Measurements from ENCODE around the gene SNX6.

Gene SNX6

DNA sequence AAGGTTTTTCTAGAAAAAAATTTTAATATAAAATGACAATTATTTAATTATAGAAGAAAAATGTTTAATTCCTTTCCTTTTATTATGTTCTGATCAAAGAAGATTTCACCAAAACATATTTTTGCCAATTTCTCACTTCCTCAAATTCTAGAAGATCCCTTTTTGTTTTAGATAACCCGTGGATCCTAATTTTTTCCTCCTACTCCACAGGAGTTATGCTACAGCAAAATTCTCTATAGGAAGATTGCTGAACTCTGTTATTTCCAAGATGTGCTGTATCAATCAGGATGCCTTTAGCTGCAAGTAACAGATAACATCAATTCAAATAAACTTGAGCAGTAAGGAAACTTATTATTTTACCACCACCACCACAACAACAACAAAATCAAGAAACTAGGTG, 3.8 kb upstream of the SNX6 start:
- no peak for DNase-seq

DNA sequence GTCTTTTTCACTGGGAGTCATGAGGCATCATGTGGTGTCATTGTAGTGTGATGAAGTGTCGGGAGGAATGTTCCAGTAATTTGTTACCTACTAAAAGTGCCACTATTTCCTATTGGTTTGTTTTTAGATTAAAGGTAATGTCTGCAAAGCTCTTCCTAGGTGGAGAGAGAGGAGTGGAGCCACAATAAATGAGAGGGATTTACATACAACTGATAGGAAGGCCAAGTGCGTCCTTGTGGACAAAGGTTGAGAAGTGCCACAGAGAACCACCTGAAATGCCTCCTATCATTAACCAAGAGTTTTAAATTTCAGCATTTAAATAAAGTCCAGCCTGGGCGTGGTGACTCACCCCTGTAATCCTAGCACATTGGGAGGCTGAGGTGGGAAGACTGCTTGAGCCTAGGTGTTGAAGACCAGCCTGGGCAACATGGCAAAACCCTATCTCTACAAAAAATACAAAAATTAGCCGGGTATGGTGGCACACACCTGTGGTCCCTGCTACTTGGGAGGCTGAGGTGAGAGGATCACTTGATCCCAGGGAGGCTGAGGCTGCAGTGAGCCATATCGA, 2.5 kb upstream of the SNX6 start:
- no peak for DNase-seq

DNA sequence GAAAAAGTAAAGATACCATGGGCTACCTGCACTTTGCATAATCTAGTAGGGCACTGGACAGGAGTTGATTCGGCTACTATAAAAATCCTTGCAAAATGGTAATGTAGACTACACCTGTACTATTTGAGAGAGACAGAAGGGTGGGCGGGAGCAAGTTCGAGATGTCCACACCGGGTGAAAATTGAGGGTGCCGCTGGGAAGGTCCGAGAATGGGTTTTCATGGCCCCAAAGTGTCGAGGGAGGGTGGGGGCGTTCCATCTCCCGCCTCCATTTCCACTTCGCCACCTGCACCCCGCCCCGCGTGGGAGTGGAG, 648 bp downstream of the SNX6 start:
- no peak for DNase-seq

GRCh38 chr14:34628681-34629135, 1.2 kb downstream of the SNX6 start:
- DNase-seq: peak; percentile 30

DNA sequence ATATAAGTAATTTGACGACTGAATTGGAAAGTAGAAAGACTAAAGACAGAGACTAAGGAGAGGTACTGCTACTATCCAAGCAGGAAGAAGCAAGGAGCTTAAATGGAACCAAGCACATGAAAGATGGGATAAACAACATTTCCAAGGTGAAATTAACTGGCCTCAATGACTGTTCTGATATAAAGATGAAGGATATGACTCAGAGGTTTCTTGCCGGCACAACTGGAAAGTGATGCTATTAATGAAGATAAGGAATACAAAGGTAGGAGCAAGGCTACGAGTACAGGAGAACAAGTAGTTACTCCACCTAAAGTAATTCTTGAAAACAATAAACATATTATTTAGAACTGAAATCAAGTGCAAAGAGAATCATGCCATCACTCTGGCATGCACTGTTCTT, 6.4 kb downstream of the SNX6 start:
- DNase-seq: no peak

DNA sequence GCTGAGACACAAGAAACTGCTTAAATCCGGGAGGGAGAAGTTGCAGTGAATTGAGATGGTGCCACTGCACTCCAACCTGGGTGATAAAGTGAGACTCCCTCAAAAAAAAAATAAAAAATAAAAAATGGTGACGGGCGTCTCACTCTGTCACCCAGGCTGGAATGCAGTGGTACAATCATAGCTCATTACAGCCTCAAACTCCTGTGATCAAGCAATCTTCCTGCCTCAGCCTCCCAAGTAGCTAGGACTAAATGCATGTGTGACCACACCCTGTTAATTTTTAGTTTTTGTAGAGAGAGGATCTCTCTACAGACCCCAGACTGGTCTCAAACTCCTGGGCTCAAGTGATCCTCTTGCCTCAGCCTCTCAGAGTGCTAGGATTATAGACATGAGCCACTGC, 9.1 kb downstream of the SNX6 start:
- DNase-seq: no peak

DNA sequence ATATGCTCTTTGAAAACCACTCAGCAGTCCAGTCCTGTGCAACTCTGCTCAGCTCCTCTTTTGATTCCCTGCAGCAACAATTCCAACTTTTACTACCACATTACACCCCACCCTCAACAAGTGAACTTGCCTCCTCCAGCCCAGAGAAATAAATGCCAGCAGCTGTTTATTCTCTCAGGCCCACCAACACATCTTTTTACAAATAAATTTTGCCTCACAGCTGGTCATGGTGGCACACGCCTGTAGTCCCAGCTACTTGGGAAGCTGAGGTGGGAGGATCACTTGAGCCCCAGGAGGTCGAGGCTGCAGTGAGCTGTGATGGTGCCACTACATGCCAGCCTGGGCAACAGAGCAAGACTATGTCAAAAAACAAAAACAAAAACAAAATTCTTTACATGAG, 9.8 kb downstream of the SNX6 start:
- DNase-seq: no peak

DNA sequence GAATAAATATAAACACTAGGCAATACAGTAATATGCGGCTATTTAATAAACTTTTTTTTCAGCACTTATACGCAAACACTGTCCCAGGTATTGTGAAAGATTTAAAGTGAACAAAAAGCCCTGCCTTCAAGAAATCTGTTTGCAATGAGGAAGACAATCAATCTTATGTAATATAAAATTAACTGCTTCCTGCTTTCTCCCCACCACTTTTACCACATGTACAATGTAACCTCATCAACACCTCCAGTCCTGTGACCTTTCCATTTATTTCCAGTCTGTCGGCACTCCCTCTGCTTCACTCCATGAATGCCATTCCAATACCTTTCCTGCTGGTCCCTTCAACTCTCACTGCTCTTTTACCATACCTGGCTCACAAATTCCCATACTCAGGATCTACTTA, 10.5 kb downstream of the SNX6 start:
- no peak for DNase-seq

GRCh38 chr14:34616360-34616759, 13.6 kb downstream of the SNX6 start:
- no peak for DNase-seq

DNA sequence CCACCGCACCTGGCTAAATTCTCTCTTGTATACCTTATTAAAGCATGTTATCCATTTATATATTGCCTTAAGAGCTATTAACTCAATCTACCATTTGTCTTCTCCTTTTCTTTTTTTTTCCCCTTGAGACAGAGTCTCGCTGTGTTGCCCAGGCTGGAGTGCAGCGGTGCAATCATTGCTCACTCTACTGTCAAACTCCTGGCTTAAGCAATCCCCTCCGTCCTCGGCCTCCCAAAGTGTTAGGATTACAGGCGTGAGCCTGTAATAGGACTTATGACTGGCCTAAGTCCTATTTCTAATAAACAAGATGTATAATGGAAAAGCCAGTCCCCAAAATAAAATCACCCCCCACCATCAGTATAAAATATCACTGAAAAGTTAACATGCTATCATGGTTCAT, 14.4 kb downstream of the SNX6 start:
- DNase-seq: no peak

- DNase-seq: no peak
These were observed 15.3 kb downstream of the SNX6 start for GRCh38 chr14:34614638-34615037.

DNA sequence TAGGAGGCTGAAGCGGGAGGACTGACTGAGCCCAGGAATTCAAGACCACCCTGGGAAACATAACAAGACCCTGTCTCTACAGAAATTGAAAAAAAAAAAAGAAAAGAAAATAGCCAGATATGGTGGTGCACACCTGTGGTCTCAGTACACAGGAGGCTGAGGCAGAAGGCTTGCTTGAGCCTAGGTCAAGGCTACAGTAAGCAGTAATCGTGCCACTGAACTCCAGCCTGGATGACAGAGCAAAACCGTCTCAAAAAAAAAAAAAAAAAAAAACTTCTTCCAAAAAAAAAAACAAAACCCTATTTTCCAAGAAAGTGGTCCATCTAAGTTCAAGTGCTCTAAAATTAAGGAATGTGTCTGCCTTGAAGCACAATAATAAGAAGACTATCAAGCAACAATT, 19.8 kb downstream of the SNX6 start:
- no peak for DNase-seq

- DNase-seq: no peak
These were observed 24.5 kb downstream of the SNX6 start for GRCh38 chr14:34605461-34605860.

- no peak for DNase-seq
These were observed 25.0 kb downstream of the SNX6 start for GRCh38 chr14:34604995-34605394.

- no peak for DNase-seq
These were observed 33.1 kb downstream of the SNX6 start for GRCh38 chr14:34596891-34597290.

DNA sequence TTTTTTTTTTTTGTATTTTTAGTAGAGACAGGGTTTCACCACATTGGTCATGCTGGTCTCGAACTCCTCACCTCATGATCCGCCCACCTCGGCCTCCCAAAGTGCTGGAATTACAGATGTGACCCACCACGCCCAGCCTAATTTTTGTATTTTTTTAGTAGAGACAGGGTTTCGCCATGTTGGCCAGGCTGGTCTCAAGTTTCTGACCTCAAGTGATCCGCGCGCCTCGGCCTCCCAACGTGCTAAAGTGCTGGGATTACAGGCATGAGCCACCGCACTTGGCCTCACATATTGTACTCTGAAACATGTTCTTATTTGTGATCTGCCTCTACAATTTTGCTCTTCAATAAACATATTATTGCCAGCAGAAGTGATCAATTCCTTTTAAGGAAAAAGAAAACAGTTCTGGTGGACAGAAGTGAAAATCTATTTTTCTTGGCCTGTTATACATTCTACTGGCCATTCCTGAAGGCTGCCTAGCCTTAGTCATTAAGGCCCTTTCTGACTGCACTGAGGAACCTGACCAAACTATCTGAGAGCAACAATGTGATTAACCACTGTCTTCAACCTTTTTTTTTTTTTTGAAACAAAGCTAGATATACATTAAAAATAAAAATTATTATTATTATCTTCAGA, 36.1 kb downstream of the SNX6 start:
- DNase-seq: no peak

GRCh38 chr14:34592623-34593022, 37.3 kb downstream of the SNX6 start:
- DNase-seq: no peak

DNA sequence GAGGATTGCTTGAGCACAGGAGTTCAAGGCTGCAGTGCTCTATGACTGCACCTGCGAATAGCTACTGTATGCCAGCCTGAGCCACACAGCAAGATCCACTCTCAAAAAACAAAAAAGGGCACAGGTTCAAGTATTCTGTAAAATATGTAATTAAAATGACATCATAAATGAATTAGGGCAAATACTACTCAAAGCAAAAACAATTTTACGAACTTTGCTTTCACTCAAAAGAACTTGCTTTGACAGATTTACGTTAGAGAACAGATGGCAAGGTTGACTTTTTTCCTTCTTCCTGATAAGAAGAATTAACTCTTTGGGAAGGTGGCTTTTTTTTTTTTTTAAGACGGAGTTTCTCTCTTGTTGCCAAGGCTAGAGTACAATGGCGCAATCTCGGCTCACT, 46.4 kb downstream of the SNX6 start:
- DNase-seq: no peak

DNA sequence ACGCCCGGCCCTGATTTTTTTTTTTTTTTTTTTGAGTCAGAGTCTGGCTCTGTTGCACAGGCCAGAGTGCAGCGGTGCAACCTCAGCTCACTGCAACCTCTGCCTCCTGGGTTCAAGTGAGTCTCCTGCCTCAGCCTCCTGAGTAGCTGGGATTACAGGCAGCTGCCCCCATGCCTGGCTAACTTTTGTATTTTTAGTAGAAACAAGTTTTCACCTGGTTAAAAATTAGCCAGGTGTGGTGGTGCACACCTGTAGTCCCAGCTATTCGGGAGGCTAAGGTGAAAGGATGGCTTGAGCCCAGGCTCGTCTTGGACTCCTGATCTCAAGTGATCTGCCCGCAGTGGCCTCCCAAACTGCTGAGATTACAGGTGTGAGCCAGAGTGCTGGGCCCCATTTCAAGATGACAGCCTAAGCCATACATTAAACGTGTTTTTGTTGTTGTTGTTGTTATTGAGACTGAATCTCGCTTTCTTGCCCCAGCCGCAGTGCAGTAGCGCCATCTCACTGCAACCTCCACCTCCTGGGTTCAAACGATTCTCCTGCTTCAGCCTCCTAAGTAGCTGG, 47.7 kb downstream of the SNX6 start:
- DNase-seq: no peak

GRCh38 chr14:34580381-34580780, 49.6 kb downstream of the SNX6 start:
- DNase-seq: no peak

- no peak for DNase-seq
These were observed 58.2 kb downstream of the SNX6 start for GRCh38 chr14:34571771-34572170.

DNA sequence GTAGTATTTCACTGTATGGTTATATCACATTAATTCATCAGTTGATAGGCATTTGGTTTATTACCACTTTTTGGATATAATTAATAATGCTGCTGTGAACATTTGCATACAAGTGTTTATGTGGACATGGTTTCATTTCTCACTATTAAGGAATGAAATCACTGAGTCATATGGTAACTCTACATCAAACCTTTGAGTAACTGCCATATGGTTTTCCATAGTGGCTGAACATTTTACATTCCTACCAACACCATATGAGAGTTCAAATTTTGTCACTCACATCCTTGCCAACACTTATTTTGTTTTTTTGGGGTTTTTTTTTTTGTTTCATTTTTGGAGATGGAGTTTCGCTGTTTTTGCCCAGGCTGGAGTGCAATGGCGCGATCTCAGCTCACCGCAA, 60.2 kb downstream of the SNX6 start:
- no peak for DNase-seq

- DNase-seq: no peak
These were observed 61.1 kb downstream of the SNX6 start for GRCh38 chr14:34568803-34569202.

GRCh38 chr14:34562776-34563150, 67.2 kb downstream of the SNX6 start:
- DNase-seq: no peak

Data from right hindlimb (tissue), 1 donor.